Activated CD8-positive, alpha-beta memory T cell treated with anti-CD3 and anti-CD28 coated beads for 48 hours (primary cell): ENCODE data around the gene CACNG4.
"Not testable (repeated sequence)": the region's sequence is repeated elsewhere in the genome, so short reads cannot be mapped to it uniquely, and the experiment has no call there.

Experiments
- DNase-seq, 3 experiments: peaks; one replicate each; pipeline ENCODE4 v3.0.0-alpha.2; 2020; ENCODE audit warnings: low read depth in 2 of 3, low spot score in 2 of 3

The CACNG4 gene

DNA sequence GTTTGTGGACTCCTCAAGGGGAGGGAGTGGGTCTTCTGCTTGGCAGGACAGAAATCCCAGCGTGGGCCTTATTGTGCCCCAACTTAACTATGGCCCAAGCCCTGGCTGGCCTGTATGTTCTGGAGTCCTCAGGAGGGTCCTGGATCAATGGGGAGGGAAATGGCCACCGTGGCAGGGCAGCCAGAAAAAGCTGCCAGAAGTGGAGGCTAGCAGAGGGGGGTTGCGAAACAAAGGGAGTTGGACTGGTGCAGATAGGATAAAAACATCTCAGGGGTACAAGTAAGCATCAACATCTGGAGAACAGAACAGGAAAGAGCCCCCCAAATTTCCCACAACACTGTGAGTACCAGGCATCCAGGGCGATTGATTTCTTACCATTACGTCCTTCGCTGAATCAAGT lies 76.1 kb downstream of the CACNG4 start:
- no peak for DNase-seq

DNA sequence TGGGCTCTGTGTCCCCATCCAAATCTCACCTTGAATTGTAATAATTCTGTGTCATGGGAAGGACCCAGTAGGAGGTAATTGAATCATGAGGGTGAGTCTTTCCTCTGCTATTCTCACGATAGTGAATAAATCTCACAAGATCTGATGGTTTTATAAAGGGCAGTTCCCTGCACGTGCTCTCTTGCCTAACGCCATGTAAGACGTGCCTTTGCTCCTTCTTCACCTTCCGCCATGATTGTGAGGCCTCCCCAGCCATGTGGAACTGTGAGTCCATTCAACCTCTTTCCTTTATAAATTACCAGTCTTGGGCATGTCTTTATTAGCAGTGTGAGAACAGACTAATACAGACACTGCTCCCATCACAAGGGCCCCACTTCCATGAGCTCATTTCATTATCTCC lies 76.6 kb downstream of the CACNG4 start:
- not testable (repeated sequence) for DNase-seq

DNA sequence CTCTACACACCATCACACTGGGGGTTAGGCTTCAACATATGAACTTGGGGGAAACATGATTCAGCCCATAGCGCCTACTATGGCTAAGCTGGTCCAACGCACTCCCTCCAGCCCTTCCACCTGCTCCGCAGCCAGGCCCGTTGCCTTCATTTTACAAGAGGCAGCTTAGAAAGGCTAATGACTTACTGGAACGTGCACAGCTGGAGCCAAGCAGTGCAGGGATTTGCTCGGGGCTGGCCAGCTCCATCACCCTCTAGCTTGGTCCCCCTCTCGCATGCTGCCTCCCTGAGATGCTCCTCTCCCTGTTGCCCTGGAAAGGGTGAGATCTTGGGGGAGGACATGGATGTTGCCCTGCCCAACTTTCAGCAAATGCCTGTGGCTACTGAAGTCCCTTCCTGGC lies 77.0 kb downstream of the CACNG4 start:
- DNase-seq = no peak

DNA sequence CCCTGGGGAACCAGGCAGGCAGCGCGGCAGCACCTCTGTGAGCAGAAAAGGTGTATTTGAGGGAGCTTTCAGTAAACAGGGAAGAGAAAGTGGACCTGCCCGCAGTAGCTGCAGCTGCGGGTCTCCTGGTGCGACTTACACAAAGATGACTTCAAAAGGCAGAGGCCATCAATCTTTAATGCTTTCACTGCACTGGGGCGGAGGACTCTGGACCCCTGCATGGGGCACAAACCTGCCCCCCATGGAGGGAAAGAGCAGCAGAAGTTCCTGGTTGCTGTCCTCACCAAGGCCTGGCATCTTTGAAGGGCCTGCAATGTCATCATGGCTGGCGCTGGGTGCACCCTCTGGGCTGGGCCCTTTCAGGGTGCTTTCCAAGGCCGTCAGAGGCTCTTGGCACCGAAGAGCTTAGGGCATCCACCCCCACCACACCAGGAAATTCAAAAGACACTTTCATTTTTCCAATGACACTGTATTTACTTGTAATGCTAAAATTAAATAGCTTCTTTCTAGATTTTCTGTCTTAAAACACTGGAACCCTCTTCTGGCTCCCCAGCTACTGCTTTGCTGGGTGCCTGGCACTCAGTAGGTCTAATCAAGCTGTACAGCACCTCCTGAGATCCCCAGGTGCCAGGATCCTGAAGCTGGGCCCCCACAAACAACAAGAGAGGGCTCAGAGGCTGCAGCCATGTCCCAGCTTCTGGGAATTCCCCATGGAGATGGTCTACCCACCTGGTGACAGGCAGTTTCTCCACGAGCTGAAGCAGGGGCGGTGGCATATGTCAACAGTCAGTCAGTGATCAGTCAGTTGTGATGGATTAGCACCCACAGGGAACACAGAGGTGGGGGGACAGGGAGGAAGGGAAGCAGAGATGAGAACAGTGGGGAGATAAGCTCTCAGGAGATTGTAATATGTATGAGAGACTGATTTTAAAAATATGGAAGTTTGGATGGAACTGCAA lies 77.7 kb downstream of the CACNG4 start:
- no peak for DNase-seq

DNA sequence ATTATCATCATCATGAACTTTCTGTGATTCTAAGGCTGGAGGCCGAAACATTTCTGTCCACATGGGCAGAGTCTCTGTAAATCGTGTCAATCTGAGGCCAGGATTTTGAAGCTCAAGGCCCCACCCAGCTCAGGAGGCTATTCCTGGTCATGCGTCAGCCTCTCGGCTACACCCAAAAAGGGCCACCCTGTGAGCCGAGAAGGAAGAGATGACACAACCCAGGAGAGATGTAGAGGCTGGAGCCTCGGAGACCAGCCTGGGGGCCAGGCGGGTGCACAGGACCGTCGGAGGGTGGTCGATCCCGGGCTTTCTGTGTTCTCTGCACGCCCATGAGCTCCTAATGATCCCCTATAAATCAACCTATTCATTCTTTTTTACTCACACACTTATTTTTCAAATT lies 78.8 kb downstream of the CACNG4 start:
- no peak for DNase-seq

DNA sequence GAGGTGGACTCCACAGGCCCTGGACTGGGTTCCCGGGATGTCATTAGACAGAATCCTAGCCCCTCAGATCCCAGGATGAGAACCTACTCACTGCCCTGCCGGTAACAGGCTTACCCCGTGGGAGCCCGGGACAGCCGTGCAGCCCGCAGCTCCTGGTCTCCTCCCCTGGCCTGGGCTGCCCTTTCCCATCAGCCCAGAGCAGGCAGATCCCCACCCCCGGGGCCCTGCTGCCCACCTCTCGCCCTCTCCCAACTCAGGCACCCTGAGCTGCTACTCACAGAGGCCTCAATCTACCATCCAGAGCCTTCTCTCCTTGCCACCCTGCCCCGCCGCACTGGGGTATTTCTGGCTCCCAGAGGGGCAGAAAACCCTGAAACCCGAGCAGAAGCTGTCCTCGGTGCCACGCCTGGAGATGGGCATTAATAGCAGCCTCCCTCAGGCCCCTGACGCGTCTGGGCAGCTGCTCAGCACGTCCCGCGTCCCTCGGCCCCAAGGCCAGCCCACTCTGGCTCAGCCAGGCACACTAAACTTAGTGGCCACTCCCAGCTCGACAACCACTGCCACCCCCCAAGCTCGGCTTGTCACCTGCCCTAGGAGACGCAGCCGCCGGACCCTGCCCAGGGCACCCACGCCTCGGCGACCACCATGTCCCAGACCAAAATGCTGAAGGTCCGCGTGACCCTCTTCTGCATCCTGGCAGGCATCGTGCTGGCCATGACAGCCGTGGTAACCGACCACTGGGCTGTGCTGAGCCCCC lies 79.7 kb downstream of the CACNG4 start, which contains the start of gene CACNG1:
CACNG1 (plus strand) TSS at position 539 of the 757 bp plus-strand sequence; CDS start at position 646, 107 bp downstream.
- DNase-seq = no peak

DNA sequence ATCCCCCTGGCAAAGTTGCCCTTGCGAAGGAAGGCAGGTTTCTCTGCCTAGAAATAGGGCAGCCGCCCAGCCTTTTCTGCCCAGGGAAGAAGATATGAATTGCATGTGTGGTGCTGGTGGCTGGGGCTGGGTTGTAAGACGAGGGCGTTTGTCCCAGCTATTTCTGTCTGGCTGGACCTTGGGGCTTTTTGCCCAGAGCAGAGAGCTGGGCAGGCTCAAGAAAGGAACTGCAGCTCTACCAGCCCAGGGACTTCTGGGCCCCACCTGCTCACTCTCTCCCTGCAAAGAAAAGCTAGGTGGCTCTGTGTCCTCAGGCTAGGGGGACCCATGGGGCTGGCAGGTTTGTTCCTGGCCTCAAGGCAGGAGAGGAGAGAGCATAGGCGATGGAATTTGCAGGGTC lies 80.4 kb downstream of the CACNG4 start:
- DNase-seq = no peak

DNA sequence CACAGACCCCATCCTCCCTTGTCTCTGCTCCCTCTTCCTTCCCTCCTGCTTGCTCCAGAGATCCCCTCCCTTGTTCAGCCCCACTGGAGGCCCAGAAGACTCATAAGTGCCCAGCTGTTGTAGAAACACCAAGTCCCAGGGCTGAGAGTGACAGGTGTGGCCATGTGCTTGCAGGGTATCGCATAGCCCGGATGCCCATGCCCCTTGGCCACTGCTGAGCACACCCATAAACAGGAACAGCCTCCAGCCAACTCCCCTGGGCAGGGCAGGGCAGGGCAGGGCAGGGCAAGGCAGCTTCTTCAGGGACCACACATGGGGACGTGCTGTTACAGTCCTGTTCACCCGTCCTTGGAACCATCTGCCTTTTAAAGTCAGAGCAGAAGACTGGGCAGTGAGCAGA lies 81.9 kb downstream of the CACNG4 start:
- no peak for DNase-seq

DNA sequence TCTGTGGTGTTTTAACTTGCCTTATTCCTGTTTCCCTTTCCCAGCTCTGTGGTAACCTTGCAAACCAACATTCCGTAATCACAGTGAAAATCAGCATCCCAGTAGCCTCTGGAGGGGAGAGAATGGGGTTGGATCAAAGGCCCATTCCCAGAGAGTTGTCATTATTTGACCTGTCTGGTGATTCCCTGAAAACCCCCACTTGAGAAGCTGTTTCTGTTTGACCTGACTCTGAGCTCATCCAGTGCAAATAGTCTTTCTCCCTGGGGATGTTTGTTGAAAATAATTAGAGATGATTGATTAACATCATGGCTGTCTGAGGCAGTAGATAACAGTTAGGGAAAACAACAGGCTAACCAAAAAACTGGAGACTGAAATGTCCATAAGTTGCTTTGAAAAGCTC lies 82.9 kb downstream of the CACNG4 start:
- DNase-seq = no peak

DNA sequence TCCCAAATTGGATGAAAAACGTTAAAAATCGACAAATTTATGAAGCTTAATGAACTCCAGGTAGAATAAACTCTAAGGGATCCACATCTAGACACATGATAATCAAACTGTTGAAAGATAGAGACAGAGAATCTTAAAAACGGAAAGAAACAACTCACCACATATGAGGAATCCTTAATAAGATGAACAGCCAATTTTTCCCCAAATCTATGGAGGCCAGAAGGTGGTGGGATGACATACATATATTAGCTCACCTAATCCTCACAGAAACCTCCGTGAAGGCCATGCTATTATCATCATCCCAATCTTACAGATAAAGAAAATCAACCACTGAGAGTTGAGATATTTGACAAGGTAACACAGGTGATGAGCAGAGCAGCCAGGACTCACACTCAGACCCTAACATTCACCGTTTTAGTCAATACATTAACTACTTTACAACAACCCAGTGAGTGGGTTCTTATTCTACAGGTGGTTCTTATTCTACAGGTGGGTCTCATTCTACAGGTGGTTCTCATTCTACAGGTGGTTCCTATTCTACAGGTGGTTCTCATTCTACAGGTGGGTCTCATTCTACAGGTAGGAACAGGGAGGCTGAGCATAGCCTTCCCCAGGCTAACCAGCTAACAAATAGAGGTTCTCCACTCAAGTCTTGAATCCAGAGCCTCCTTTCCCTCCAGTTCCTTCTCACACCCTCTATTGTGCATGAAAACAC lies 84.7 kb downstream of the CACNG4 start:
- no peak for DNase-seq

DNA sequence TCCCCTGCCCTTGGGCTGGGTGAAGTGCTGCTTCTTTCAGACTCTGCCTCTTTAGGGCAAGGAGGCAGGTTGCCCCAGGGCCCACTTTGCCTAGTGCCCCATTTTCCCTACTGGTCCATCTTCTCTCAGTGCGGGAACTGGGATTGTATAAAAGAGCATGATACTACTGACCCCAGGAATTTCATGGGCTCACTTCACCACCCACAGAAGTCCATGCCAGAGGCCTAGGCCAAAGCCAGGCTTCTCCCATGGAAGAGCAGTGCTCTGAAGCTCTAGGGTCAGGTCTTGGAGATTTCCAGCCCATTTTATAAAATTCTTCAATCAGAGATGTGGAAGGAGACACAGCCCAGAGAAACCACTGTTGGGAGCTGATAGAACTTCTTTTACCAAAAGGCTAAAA lies 85.6 kb downstream of the CACNG4 start:
- DNase-seq = no peak

DNA sequence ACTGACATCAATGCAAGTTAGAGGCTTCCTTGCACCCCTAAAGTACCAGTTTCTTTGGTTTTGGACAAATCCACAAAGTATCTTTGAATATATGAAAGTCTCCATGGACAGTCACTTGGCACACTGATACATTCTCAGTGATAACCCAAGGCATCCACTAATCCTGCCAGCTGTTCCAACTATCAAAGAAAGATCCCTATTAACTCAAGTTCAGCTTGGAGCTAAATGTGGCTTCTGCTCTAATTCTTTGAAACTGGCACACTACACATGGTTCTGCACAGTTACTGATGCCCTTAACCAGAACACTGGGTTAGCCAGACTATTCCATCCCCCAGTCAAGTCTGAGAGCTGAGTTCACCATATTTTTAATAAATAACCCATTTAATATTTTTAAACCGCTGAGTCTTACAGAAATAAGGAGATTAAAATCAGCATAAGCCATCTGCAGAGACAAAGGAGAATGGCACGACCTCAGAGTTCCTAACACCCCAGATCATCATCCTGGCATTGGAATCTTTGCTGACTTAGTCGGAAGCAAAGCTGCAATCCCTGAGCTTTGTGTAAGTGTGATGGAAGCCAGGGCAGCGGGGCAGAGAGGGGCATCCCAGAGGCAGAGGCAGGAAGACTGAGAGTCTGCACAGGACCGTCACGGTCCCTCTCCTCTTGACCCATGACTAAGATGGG lies 86.1 kb downstream of the CACNG4 start:
- DNase-seq = no peak

DNA sequence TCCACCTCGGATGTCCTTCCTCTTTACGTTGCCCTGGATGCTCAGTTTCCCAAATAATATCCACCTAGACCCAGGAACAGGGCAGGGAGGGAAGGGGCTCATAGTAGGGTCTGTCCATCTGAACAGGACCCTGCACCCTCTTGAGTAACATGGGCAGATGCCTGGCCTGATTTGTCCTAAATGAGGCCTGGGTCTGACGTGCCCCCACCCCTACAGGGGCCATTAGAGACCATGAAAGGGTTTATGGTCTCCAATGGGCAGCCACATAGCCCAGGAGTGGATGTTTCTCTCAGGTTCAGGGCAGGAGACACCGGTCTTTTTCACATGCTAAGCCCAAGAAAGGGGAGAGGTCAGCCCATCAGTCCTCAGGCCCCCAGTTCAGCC lies 86.6 kb downstream of the CACNG4 start:
- DNase-seq = no peak

DNA sequence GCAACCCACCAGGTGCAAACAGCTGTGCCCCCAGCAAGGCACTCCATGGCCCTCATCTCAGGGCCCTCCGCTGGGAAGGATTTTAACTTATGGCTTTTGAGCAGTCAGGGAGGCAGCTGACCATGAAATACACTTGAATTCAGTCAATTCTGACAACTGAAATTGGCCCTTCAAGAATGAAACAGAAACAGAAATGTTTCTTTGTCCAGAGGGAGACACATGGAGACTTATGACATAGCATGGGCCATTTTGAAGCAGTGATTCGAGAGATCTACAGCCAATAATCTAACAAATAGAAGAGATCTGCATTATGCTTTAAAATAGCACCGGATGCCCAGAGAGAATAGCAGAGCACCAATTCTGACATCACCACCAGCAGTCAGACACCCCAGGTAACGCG lies 87.3 kb downstream of the CACNG4 start:
- no peak for DNase-seq

DNA sequence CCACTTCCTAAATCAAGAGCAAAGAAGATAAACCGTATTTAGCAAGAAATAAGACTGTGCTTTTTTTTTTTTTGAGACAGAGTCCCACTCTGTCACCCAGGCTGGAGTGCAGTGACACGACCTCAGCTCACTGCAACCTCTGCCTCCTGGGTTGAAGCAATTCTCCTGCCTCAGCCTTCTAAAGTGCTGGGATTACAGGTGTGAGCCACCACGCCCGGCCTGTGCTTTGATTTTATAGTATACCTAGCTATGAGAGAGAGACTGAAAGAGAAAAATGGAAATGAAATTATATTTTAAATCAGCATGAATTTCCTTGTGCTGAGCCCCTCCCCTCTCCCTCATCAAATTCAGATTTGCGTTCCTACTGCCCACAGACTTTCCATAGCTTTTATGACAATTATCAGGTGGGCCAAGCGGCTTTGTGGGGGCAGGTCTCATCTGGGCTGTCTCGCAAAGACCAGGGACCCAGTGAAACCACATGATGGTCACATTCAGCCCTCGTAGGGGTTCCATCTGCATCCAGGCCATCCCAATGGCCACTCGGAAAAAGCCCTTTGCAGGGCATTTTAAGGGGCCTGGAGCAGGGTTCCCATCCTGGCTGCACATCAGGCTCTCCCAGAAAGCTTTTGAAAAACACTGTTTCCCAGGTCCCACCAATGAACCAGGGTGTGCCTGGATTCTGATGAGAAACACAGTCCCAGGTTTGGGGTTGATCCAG lies 88.4 kb downstream of the CACNG4 start:
- no peak for DNase-seq

DNA sequence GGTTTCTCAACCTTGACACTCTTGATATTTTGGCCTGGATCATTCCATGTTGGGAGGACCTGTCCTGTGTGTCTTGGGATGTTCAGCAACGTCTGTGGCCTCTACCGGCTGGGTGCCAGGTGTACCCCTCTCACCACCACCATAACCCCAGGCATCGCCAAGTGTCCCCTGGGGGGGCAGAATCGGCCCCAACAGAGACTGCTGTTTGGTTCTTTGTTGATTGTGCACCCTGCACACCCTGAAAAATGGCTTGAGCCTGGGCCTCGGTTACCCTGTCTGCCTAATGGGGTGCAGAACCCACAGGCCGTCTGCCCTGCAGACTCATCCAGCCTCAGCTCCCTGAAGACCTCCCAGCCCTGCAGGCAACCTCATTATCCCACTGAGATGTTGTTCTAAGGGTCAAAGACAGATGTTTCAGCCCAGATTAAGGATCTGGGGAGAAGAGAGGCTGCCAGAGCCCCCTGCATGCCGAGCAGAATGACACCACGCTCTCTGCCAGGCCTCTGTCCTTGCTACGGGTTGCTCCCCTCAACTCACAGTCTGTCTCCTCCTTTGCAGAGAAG lies 89.0 kb downstream of the CACNG4 start:
- no peak for DNase-seq

DNA sequence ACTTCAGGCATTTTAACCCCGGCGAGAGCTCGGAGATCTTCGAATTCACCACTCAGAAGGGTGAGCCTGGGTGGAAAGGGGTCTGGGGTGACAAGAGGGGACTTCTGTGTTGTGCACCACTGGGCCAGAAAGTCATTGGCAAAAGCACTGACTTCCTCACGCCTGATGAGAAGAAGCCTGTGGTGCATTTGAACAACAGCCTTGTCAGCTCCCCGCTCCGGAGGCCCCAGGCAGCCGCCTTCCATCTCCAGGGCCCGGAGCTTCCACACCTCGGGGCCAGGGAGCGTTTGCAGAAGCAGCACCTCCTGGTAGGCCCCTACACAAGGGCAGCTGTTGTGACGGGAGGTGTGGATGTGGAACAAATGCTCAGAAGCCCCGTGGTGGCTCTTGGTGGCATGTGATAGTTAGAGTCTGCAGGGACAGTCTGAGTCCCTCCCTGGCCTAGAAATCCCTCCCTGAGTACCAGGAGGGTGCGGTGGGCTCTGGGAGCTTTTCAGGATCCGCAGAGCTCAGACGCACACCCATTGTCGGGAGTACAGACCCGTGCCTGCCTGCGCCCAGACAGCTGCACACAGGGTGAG lies 89.6 kb downstream of the CACNG4 start:
- DNase-seq = no peak

DNA sequence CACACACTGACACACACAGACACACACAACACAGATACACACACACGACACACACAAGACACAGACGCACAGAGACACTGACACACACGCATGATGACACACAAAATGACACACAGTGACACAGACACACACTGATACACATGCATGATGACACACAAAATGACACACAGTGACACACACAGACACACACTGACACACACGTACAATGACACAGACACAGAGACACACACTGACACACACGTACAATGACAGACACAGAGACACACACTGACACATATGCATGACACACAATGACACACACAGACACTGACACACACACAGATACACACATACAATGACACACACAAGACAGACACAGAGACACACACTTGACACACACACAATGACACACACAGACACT lies 90.1 kb downstream of the CACNG4 start:
- no peak for DNase-seq

DNA sequence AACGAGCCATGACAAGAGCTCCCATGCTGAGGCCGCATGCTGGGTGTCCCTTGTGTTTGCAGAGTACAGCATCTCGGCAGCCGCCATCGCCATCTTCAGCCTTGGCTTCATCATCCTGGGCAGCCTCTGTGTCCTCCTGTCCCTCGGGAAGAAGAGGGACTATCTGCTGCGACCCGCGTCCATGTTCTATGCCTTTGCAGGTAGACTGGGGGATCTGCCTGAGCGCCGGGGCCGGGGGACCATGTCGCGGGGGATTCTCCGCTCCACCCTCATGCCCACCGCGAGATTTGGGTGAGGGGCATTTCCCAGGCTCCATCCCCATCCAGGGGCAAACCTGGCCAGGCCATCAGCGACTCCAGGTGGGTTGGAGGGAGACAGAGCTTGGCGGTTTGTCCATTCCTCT lies 90.5 kb downstream of the CACNG4 start:
- no peak for DNase-seq
